ENCODE measurements around the gene PDE6B. TPM values are rescaled to one million over a fixed set of nuclear protein-coding genes. Genes with fewer than 3 reads are reported as not detected.

Gene PDE6B
- polyA plus RNA-seq, 1 donor (not counting 4 experiments of a cell fraction or from before 2014, with no cell fraction given) = not detected

DNA sequence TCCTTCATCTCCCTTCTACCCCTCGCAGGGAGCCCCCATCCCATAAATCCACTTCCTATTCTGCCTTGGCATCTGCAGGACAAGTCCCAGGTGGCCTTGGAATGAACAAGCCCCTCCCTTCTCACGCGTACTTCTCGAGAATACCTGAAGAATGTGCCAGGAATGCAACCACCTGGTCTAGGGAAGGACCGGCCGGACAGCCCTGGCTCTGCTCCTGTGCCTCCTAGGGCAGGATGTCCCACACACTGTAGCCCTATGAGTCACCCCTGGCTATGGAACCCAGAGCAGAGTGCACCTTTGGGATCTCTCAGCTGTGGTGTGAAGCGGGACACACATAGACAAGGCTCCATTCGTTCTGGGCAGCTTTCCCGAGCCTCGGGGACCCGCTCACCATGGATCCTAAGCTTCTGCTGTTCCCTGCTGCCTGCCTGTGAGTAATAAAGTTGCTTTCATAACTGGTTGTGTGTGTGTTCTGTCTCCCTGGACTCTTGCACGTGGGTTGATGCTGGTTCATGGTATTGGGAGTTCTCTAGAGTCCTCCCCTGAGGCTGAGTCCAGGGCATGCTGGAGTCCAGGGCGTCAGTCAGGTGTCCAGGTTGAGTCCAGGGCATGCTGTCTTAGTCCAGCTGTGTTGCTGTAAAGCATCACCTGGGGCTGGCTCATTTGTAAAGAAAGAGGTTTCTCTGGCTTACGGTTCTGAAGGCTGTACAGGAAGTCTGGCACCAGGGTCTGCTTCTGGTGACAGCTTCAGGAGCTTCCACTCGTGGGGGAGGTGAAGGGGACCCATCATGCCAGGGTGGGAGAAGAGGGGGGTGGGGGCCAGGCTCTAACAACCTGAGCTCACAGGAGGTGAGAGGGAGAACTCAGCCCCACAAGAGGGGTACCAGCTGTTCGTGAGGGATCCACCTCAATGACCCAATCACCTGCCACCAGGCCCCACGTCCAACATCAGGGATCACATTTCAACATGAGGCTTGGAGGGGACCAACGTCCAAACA, 7.4 kb upstream of the PDE6B start:
- peaks cover 8% of the 10 kb centered on the region for H3K27me3 ChIP-seq (ENCODE audit: control insufficient read depth, extremely low read depth, insufficient read depth, low read length)
- H3K4me2 ChIP-seq (ENCODE audit: control insufficient read depth, extremely low read depth, insufficient read depth, low read depth, low read length) = no peak overlapping the region
- TF ChIP-seq EZH2 (IDR thresholded peaks at IDR 0.05; ENCODE audit: low read length) = no peak
- TF ChIP-seq, protein P1, sequence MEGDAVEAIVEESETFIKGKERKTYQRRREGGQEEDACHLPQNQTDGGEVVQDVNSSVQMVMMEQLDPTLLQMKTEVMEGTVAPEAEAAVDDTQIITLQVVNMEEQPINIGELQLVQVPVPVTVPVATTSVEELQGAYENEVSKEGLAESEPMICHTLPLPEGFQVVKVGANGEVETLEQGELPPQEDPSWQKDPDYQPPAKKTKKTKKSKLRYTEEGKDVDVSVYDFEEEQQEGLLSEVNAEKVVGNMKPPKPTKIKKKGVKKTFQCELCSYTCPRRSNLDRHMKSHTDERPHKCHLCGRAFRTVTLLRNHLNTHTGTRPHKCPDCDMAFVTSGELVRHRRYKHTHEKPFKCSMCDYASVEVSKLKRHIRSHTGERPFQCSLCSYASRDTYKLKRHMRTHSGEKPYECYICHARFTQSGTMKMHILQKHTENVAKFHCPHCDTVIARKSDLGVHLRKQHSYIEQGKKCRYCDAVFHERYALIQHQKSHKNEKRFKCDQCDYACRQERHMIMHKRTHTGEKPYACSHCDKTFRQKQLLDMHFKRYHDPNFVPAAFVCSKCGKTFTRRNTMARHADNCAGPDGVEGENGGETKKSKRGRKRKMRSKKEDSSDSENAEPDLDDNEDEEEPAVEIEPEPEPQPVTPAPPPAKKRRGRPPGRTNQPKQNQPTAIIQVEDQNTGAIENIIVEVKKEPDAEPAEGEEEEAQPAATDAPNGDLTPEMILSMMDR (optimal IDR thresholded peaks at IDR 0.05 in 1 of 3, IDR thresholded peaks at IDR 0.05 in 1 of 3, conservative IDR thresholded peaks at IDR 0.05 in 1 of 3; ENCODE audit: extremely low read depth in 1 of 3, insufficient read depth in 2 of 3, low read length in 3 of 3) = no peak

DNA sequence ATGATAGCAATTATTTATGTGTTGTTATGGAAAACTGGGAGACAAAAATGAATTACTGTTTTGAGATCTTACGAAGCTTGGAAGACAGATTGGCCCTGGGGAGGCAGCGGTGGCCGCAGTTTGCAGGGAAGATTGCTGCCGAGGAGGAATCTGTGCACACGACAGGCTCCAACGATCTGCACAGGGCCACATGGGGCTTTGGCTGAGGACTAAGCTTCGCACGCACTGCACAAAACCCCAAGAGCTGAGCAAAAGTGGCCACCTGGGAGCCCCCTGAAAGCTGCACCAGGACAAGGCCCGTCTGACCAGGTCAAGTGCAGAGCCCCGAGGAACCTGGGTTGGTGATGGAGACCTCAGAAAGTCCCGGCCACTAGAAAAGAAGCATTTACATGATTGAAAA, 5.2 kb upstream of the PDE6B start:
- Histone ChIP-seq H2AFZ (ENCODE audit: control insufficient read depth, low read length) (no peak overlapping the region), H3K4me3 (ENCODE audit: control insufficient read depth in 2 of 3, extremely low read depth in 1 of 3, insufficient read depth in 2 of 3, low read depth in 1 of 3, low read length in 3 of 3) (no peak overlapping the region), H3K27me3 (ENCODE audit: control insufficient read depth, extremely low read depth, insufficient read depth, low read length) (peaks cover 4% of the 10 kb centered on the region), H3K27ac (ENCODE audit: control insufficient read depth, insufficient read depth, low read length) (no peak overlapping the region), H3K9me1 (ENCODE audit: control insufficient read depth, extremely low read depth, insufficient read depth, low read length) (no peaks in the 10 kb centered on the region), H3K4me2 (ENCODE audit: control insufficient read depth, extremely low read depth, insufficient read depth, low read depth, low read length) (no peak overlapping the region), H4K20me1 (ENCODE audit: control insufficient read depth, extremely low read depth, insufficient read depth, low read length) (no peaks in the 10 kb centered on the region), H3K4me1 (ENCODE audit: control insufficient read depth, extremely low read depth, insufficient read depth, low read length) (peaks cover 5% of the 10 kb centered on the region), H3K79me2 (ENCODE audit: control insufficient read depth, insufficient read depth, low read length) (no peaks in the 10 kb centered on the region), H3K9ac (ENCODE audit: control insufficient read depth, extremely low read depth, insufficient read depth, low read length) (no peak overlapping the region), H3K9me3 (ENCODE audit: control insufficient read depth, low read depth, low read length) (peaks cover 3% of the 10 kb centered on the region), H3K36me3 (ENCODE audit: control insufficient read depth in 2 of 2, extremely low read depth in 1 of 2, insufficient read depth in 2 of 2, low read length in 2 of 2) (no peaks in the 10 kb centered on the region)
- dilution Hi-C loops (cut with MboI; ENCODE audit: extremely low pct_ligation_motif_present, low sequenced_read_pairs) = no loop called here
- no peak for TF ChIP-seq EZH2 (IDR thresholded peaks at IDR 0.05; ENCODE audit: low read length)
- TF ChIP-seq, protein P1 (optimal IDR thresholded peaks at IDR 0.05 in 1 of 3, IDR thresholded peaks at IDR 0.05 in 1 of 3, conservative IDR thresholded peaks at IDR 0.05 in 1 of 3; ENCODE audit: extremely low read depth in 1 of 3, insufficient read depth in 2 of 3, low read length in 3 of 3) = no peak
- FAIRE-seq (no peak), DNase-seq (ENCODE audit: low read depth, low spot score) (no peak)

More for the DNA sequence above, 7.4 kb upstream of the PDE6B start:
- no peak for FAIRE-seq
- Histone ChIP-seq H3K4me1 (ENCODE audit: control insufficient read depth, extremely low read depth, insufficient read depth, low read length) (peaks cover 5% of the 10 kb centered on the region), H2AFZ (ENCODE audit: control insufficient read depth, low read length) (no peak overlapping the region), H3K9me3 (ENCODE audit: control insufficient read depth, low read depth, low read length) (peaks cover 3% of the 10 kb centered on the region), H3K4me3 (ENCODE audit: control insufficient read depth in 2 of 3, extremely low read depth in 1 of 3, insufficient read depth in 2 of 3, low read depth in 1 of 3, low read length in 3 of 3) (no peak overlapping the region), H3K9ac (ENCODE audit: control insufficient read depth, extremely low read depth, insufficient read depth, low read length) (no peak overlapping the region), H3K27ac (ENCODE audit: control insufficient read depth, insufficient read depth, low read length) (no peak overlapping the region), H4K20me1 (ENCODE audit: control insufficient read depth, extremely low read depth, insufficient read depth, low read length) (no peaks in the 10 kb centered on the region), H3K9me1 (ENCODE audit: control insufficient read depth, extremely low read depth, insufficient read depth, low read length) (no peaks in the 10 kb centered on the region), H3K79me2 (ENCODE audit: control insufficient read depth, insufficient read depth, low read length) (no peaks in the 10 kb centered on the region), H3K36me3 (ENCODE audit: control insufficient read depth in 2 of 2, extremely low read depth in 1 of 2, insufficient read depth in 2 of 2, low read length in 2 of 2) (no peaks in the 10 kb centered on the region)
- peak; percentile 32 for DNase-seq (ENCODE audit: low read depth, low spot score)
- dilution Hi-C loops (cut with MboI; ENCODE audit: extremely low pct_ligation_motif_present, low sequenced_read_pairs) = no loop called here

Data from keratinocyte (primary cell).